Left ventricle myocardium superior (tissue), 1 donor: ENCODE results near the gene MYLIP. TPM values are rescaled to one million over a fixed set of nuclear protein-coding genes. Genes with fewer than 3 reads are reported as not detected.

Source experiments
- ATAC-seq: fragments of 200-7000 bp; cut with Tn5 transposase; one replicate; pipeline ENCODE4 v1.9.1; 2020; ENCODE audit warnings: mild to moderate bottlenecking, moderate library complexity
- DNase-seq: peaks from one replicate; pipeline ENCODE4 v3.0.0-alpha.2; 2020
- intact Hi-C: fragments of 100-400 bp; cut with micrococcal nuclease; formaldehyde crosslinking; loops from one replicate; pipeline ENCODE4 v1.11.0; 2022
- microRNA-seq: library from miRNA; unstranded; fragments of <30 nt; microRNA quantifications from one replicate; pipeline ENCODE4 v1.2.0, GENCODE V29; 2020; ENCODE audit warnings: borderline number of aligned reads
- total RNA-seq: library from RNA; stranded (reverse); fragmentation: NEBNext Ultra II Directional; extraction: Animal tissue kit (Norgen Biotek cat#: 25700); gene quantifications from one replicate; pipeline ENCODE4 v1.2.1, GENCODE V29; 2021
- donor health status: DM: no; HTN: yes; CAD: no; lungs with severe emphysema.

Gene MYLIP
- total RNA-seq, 1 donor from 2014 or later: 12.9 TPM

- DNase-seq: no peak
- no peak for ATAC-seq
- intact Hi-C loops: loop anchor here (10.0 kb wide), 1 partner anchor 490 kb away; no protein-coding TSS in a partner anchor
These were observed 55.7 kb downstream of the MYLIP start for GRCh38 chr6:16184551-16184950.

- DNase-seq: no peak
- no peak for ATAC-seq
- intact Hi-C loops: loop anchor here (10.0 kb wide), 1 partner anchor 492 kb away; no protein-coding TSS in a partner anchor
These were observed 58.3 kb downstream of the MYLIP start for GRCh38 chr6:16187176-16187575.

- no peak for ATAC-seq
- intact Hi-C loops: no loop called here
- no peak for DNase-seq
These were observed 61.3 kb downstream of the MYLIP start for GRCh38 chr6:16190214-16190613.

GRCh38 chr6:16196260-16196983 is 67.5 kb downstream of the MYLIP start:
- no peak for DNase-seq
- intact Hi-C loops: no loop called here
- ATAC-seq: no peak

- DNase-seq (no peak), ATAC-seq (no peak)
- intact Hi-C loops: no loop called here
These were observed 68.2 kb downstream of the MYLIP start for GRCh38 chr6:16196984-16197546.

Small RNA genes within 50 kb of the gene (microRNA-seq; reads per million reads assigned to microRNA genes)
- gene MIR4639: not detected

Other genes with a start within 250 kb of the MYLIP start
- gene GMPR, start 109.5 kb downstream of the MYLIP start, total RNA-seq: 112 TPM